T-helper 22 cell (primary cell): ENCODE results near the gene KLHL30.

Source experiments
- DNase-seq: peaks from one replicate; pipeline ENCODE4 v3.0.0-alpha.2; 2020; ENCODE audit warnings: low read depth

The KLHL30 gene

DNA sequence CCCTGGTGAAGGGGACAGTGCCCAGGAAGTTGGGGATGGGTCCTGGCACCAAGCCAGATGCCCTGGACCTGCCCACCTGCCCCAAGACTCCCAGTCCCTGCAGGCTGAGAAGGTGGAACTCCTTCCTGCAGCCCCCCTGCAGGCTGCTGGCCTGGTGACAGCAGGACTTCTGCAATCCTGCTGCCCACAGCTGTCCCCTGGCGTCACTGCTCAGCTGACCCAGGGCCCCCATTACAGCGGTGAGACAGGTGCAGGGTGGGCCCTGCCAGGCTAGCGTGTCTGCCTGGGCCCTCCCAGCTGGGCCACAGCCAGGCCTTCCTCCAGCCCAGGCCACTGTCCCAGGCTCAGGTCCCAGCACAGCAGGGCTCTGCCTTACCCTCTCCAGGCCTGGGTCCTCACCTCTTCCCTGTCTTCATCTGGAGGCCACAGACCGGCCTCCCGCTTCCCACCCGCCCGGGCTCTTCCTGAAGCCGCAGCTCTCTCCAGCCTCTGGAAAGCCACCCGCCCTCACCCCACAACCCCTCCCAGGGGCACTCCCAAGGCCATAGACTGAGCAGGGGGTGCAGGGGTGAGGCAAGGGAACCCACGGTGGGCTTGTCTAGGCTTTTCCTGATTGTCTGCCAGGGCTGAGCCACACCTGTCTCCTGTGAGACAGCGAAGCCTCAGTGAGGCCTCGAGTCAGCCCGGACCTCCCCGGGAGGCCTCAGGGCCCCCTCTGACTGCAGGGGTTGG lies 11.5 kb downstream of the KLHL30 start:
- DNase-seq: no peak

DNA sequence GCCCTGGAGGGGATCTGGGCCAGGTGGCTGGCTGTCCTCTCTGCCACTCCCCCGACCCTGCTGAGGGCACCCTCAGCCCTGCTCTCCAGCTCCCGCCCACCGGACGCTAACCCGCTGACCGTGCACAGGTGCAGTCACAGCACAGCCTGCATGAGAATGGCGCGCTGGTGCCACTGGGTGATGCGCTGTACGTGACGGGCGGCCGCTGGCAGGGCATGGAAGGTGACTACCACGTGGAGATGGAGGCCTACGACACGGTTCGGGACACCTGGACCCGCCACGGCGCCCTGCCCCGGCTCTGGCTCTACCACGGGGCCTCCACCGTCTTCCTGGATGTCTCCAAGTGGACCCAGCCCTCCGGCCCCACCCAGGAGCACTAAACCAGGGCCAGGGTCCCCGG lies 12.2 kb downstream of the KLHL30 start:
- no peak for DNase-seq

DNA sequence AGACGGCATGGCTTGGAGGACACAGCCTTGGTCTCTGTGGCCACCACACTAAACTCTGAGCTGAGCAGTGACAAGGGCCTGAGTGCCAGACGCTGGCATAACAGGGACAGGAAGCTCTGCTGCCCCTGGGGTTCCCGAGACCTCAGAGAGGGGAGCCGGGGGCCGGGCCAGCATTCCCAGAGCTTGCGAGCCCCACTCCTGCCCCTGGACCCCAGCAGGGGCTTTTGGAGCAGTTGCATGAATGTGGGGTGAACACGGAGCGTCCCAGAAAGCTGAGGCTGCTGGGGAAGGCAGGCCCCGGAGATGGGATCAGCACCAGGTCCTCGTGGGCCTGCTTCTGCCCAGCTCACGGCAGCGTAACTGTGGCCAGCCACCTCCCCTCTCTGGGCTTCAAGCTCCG lies 12.7 kb downstream of the KLHL30 start:
- DNase-seq: no peak

DNA sequence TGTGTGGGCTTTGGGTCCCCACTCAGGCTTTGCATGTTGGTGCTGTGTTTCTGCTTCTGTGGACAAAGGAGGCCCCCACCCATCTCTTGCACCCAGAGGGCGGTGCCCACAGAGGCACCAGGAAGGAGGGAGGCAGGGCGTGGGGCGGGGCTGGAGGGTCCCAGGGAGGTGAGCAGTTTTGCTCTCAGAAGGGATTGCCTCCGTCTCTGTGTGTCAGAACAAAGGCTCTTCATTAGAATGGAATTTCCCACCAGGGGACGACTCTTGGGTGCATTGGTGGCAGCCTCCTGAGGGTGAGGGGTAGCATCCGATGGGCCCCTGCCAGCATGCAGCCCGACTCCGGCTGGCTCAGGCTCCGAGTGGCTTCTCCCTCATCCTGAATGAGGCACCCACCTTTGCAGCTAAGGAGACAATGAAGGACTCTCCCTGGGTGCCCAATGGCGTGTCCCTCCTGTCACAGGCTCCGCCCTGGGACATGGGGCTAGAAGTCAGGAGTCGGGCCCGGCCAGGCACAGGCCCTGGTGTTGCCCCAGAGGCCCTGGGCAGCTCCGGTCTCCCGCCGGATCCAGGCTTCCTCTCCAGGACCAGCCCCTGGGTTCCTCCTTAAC lies 13.3 kb downstream of the KLHL30 start:
- DNase-seq: no peak

DNA sequence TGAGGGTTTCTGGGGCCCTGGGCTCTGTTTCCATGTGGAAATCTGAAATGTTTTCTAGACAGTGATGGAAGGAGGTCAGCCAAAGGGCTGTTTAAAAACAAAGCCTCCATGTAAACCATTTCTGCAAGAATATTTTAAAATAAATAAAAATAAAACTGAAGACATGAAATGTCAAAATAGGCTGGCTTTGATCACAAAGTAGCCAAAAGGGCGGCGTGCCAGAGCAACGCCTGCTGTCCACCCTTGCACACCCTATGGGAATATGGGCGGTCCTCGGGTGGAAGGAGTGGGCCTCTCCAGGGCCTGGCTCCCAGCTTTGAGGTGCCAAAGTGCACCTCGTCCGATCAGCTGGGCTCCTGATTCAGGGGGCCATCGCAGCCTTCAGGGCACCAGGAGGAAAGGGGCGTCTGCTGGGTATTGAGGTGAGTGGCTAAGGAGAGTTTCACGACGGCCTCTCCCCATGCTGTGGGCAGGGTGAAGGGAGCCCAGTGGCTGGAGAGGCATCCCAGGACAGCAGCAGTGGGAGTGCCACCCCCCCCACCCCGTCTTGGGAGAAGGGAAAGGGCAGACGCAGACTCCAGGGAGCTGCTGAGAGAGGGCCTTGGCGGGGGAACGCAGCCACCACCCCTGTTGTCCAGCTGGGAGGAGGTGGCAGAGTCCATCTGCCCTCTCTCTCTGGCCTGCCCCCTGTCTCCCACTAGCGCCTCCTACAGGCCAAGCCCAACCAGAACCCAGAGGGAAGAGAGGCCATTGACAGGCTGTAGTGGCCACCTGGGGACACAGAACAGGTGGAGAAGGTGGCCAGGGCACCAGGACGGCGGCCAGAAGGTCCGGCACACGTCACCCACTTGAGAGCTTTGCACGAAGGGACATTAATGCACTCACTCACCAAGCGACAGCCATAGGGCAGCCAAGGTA lies 14.6 kb downstream of the KLHL30 start:
- no peak for DNase-seq

DNA sequence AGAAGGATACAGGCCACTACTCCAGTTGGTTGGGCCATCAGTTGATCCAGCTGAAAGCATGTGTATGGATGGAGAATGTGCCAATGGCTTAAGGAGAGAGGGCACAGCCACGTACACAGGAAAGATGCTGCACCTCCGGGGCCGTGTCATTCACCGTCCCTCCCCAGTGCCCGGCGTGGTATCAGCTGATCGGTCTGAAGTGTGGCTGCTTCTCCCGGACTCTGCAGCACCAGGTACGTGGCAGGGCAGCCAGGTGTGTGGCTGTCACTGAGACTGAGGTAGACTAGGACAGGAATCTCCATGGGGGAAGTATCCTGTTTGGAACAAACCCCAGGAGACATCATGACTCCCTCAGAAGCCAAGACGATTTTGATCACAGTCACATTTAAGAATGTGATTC lies 16.1 kb downstream of the KLHL30 start:
- no peak for DNase-seq

DNA sequence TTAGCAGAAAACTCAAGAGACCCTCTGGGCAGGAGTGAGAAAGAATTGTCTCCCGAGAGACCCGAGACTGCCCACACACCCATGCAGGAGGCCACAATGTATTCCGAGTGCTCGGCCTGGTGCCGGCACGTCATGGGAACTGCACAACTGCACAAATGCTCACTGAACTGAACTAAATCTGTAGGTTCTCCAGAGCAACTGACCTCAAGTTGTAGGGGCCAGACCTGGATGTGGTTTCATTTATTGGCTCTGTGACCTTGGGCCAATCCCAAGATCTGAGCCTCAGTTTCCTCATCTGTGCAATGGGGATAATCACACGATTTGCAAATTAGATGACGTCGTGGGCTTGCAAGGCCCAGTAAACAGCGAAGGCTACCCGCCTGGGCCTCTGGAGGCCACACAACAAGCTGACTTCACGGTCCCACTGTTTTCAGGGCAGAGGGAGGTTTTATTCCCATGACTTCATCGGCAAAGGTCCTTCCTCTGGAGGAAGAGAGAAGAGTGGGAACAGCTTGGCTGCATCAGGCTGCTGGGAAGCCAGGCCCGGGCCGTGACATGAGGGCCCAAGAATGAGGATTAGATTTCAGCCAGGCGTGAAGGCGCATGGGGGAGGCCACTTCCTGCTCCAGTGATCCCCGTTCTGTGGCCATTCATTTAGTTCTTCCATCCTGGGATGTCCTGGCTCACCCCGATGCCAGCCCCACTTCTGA lies 16.7 kb downstream of the KLHL30 start:
- DNase-seq: no peak

DNA sequence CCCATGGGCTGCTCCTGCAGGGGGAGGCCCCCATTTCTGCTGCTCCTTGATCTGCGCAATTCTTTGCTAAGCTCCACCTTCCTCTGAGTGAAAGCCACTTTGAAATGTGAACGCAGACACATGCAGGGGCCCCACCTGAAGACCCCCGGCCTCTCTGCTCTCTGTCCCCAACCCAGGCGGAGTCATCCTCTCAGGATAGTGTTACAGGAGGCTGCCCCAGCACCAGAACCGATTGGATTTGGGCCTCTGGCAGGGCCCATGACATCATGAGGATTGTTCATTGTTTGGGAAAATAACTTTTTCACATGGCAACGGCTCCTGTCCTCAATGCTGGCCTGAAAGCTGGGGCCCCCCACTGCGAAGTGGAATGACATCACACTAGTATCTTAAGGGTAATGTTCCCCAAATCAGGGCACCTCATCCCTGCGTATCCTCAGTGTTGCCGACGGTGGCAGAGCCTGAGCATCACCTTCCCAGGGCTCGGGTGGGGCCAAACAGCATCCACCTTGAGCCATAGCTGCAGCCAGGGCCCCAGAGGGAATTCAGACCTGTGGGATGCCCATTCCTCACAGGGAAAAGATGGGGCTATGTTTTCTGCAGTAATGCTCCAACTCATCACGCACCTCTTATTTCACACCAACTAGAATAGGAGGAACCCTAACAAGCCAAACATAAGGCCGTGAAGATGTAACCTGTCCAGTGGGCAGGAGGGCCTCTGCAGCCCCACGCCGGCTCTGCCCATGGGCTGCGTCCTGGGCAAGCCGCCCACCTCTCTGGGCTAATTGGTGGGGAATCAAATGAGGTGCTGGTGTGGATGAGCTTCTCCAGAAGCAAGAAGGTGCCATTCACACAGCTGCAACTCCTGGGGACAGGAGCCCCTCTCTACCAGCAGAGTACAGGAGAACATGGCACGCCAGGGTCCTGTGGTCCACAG lies 17.6 kb downstream of the KLHL30 start:
- no peak for DNase-seq

DNA sequence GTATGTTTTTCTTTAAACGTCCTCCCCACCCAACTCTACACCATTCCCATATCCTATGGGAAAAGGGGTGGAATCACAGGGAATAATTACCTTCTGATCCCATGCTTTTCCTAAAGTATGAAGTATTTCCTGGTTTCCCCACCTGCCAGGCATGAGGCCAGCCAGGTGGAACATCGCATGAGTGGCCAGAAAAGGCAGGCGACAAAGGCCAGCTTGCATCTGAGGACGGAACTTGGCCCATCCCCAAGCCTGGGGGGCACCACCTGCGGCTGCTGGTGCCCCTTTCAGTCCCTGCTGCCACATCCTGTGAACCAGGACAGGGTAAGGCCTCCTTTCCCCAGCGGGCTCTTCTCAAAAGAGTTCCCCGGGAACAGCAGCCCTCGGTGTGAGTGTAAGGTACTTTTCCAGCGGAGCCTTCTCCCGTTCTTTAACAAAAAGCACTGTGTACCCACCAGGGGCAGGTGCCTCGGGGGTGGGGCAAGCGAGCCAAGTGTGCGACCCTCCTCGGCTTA lies 19.1 kb downstream of the KLHL30 start:
- no peak for DNase-seq

DNA sequence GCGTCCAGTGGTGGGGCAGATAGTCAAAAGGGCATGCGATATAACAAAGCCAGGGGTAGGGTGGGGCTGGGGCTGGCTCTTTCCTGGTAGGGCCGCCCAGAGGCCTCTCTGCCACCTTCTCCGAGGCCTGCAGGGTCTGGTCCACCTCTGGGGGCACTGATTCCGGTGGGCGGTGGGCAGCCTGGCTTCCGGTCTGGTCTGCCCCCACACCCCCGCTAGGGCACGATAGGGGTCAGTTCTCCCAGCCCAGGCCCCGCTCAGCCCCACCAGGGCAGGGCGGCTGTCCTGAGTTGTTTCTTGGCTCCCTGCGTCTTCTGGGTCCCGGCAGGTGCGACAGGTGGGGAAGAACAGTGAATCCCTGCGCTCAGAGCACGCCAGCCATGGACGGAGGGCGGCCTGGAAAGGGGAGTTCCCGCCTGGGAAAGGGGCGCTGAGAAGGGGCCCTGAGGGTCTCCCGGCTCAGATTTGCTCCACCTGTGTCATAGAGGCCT lies 19.6 kb downstream of the KLHL30 start:
- no peak for DNase-seq

DNA sequence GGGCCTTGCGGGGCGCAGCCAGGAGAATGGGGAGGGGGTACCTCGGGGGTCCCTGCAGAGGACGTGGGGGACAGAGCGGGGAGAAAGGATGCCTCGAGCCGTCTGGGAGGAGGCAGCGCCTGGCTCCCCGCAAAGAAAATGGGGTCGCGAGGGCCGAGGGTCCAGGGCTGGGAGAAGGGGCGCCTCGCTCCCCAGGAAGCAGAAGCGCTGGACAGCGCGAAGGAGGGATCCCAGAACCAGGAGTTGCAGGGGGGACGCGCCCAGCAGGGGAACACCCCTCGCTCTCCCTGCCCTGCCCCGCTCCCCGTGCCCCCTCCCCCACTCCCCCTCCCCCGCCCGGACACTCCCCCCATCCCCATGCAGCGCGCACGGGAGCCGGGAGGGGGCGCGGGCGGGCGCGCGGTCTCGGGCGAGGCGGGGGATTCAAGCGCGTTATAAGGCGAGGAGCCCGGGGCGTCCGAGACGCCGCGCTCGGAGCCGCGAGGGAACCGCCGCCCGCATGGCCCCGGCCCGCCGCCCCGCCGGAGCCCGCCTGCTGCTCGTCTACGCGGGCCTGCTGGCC lies 20.1 kb downstream of the KLHL30 start, which contains the start of gene ERFE:
Gene ERFE (plus strand): TSS at position 462 of the 562 bp plus-strand sequence. CDS start 38 bp downstream, at position 500.
- no peak for DNase-seq

DNA sequence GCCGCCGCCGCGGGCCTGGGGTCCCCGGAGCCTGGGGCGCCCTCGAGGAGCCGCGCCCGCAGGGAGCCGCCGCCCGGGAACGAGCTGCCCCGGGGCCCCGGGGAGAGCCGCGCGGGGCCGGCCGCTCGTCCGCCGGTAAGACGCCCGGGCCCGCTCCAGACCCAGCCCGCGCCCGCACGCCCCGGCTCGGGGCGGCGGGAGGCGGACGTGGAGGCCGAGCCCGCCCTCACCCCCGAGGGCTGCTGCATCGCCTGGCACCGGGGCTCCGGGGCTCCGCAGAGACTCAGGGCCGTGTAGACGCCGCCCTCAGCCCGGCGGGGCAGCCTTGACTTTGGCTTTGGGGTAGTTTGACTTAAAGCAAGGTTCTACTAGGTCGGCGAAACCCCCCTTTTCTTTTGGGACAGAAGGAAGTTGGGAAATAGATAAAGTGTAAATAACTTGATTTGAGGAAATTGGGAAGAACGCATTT lies 20.6 kb downstream of the KLHL30 start:
- no peak for DNase-seq

DNA sequence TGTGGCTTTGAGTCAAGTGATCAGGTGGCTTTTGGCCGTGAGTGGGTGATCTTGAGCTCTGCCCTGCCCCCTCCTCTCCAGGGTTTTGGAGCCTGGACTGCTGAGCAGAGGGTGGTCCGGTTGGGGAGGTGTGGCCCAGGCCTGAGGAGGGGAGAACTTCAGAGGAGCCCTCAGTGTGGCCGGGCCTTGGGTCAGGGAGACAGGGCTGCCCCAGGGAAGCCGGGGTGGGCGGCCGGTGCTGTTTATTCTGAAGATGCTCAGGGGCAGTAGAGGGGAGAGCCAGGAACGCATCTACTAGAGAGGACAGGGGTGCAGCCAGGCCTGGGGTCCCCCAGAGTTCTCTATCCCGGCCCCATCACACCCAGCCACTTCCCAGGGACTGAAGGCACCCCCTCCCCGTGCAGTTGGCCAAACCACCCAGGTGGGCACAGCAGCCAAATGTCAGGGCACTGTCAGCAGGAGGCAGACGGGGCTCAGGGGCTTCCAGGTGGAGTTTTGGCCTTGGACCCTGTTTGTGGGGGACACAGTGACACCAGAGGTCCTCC lies 21.3 kb downstream of the KLHL30 start:
- DNase-seq: no peak

DNA sequence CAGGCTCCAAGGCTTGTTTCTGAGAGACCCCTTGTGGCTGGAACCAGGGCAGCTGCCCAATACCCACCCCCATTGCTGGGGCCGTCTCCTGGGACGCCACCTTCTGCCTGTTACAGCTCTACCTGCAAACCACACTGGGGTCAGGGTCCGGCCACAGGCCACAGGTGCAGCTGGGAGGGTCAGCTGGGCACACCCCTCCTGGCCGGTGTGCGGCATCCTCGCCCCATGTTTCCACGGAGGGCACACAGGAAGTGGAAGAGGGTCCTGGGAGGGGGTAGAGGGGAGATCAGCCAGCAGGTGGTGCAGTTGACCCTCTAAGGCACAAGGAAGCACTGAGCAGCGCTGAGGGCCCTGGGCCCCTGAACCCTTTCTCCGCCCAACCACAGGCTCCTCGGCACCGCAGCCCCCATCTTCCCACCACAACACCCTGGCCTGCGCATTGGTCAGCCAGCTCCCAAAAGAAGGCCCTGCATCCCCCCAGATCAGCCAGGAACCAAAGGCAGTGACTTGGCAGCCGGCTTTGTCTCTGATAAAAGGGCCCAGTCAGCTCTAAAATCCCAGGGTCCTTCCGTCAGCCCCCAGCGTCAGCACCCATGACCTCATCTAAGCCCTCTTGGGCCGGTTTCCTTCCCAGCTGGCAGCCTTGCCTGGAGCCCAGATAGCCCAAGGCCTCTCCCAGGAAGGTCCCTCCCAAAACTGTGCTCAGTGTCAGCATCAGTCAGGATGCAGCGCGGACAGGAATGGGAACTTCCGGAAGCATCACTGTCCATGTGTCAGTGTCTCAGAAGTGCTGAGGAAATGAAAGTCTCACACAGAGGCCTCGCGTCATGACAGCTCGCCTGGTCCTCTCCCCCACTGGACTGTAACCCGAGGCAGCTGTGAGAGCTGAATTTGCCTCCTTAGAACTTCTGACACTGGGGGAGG lies 22.0 kb downstream of the KLHL30 start:
- DNase-seq: no peak

DNA sequence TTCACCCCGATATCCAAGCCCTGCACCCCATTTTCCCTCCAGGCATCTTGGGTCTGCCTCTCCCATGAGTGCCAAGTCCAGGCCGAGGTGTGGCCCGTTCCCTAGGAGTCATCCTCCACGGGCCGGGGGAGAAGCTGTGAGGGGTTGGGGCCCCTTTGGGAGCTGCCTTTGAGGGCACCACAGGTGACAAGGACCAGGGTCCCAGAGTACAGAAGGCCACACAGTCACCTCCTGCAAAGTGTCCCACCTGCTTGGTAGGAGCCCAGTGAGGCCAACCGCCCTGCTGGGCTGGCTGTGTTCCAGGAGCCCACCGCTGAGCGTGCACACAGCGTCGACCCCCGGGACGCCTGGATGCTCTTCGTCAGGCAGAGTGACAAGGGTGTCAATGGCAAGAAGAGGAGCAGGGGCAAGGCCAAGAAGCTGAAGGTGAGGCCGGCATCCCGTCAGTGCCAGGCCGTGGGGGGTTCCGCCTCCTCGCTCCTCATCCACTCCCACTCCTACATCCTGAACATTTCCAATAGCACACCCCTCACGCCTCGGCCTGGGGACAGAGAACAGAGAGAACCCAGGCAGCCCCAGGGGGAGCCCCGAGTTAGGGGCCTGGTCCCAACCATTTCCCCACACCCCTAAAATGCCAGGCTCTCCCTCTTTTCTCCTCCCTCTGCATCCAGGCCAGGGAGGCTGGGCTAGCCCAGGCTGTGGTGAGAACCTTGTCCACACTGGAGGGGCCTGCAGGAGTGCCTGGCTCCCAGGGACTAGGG lies 23.0 kb downstream of the KLHL30 start:
- no peak for DNase-seq

DNA sequence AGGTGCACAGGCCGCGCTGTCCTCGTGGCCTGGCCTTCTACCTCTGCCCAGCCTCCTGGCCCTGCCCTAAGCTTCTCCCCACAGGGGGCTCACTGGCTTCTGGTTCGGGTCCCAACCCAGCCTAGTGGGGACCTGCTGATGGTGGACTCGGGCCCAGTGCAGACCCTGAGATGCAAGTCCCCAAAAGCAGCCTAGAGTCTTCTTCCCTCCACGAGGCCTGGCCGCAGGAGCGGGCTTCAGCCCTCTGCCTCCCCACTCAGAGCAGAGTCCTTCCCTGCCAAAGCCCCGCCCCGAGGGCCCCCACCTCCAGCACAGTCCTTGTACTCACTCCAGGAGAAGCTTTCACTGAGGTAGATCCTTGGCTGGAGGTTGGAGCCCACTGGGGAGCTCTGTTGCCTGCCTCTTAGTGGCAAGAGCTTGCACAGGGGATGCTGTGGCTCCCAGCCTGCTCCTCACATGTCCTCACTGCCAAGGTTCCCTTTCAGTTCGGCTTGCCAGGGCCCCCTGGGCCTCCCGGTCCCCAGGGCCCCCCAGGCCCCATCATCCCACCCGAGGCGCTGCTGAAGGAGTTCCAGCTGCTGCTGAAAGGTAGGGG lies 23.9 kb downstream of the KLHL30 start:
- DNase-seq: no peak

DNA sequence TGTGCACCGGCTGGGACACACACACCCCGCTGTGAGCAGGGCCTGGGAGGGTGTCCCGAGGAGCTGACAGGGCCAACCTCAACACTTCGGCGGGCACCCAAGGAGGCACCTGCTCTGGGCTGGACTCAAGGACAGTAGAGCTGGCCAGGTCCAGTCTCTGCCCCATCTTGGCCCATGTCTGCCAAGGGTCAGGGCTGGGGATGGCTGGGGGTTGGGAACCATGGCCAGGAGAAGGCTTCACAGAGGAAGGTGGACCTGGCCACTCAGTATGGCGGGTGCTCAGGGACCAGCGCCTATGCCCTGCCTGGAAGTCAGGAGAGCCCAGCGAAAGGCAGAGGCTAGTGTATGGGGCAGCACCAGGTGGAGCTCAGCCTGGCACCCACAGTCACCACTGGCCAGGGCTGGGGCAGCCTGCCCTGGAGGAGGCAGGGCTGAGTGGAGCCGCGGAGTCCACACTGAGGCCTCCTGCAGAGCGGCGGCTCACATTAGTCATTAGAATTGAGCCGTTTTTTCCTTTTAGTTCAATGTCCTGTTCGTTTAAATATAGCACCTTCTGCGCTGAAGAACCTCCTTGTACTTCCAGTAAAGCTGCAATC lies 24.5 kb downstream of the KLHL30 start:
- DNase-seq: no peak
